Astrocyte (in vitro differentiated cells and primary cell): ENCODE data around the gene TBL1XR1.

Experiments used
- CTCF ChIP-seq: IDR thresholded peaks from 2 replicates; pipeline ENCODE4 v1.5.1; 2011; ENCODE audit warnings: low read depth, mild to moderate bottlenecking, inconsistent platforms, low read length, moderate library complexity; ENCODE audit not compliant: insufficient read depth
- EZH2 ChIP-seq: IDR thresholded peaks from 2 replicates; pipeline ENCODE4 v1.6.1; 2012; ENCODE audit warnings: mild to moderate bottlenecking, low read length, inconsistent platforms; ENCODE audit not compliant: insufficient read depth

GRCh38 chr3:177195242-177195991 lies 1.9 kb downstream of the TBL1XR1 start:
- TF ChIP-seq CTCF = no peak
- TF ChIP-seq EZH2 = no peak
